Fibroblast of mammary gland (primary cell): Measurements from ENCODE around the gene BGN.

Experiments used
- DNase-seq: peaks from one replicate; pipeline ENCODE4 v3.0.0-alpha.2; 2010; ENCODE audit warnings: low read depth
- H3K4me3 ChIP-seq: 2 replicates; pipeline ENCODE4 v1.5.1; 2011; ENCODE audit warnings: low read depth, mild to moderate bottlenecking, low read length, moderate library complexity; ENCODE audit not compliant: control insufficient read depth
- TF ChIP-seq, protein P1 (sequence below): conservative IDR thresholded peaks from 2 replicates; pipeline ENCODE4 v1.5.1; 2011; ENCODE audit warnings: low read depth, low read length, inconsistent platforms; ENCODE audit not compliant: control insufficient read depth, insufficient read depth

Gene BGN

DNA sequence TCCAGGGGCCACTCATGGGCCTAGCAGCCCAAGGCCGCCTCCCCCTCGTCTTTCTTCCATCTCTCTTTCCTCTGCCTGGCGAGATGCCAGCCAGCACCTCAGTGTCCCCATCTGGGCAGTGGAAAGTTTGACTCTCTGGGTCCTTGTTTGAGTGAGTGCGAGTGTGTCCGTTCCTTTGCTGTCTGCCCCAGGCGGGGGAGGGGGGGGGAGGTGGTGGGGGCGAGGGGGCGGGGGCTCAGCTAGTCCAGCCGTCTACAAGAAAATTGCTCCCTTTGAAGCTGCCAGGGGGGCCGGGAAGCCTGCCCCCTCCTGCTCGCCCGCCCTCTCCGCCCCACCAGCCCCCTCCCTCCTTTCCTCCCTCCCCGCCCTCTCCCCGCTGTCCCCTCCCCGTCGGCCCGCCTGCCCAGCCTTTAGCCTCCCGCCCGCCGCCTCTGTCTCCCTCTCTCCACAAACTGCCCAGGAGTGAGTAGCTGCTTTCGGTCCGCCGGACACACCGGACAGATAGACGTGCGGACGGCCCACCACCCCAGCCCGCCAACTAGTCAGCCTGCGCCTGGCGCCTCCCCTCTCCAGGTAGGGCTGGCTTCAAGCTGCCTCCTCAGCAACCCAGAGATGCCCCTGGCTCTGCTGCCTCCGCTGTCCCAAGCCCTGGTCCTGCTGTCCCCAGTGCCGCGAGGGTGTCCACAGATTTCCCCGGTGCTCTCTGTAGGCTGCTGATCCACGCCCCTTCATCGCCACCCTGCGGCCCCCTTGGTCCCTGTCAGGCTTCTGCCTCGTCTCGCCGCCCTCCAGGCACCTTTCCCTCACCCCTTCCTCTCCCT, at the start of gene BGN:
Gene BGN (plus strand): TSS at position 440 of the 821 bp plus-strand sequence. CDS start 9,652 bp downstream, outside the sequence.
- H3K4me3 ChIP-seq: peak within 1 kb of the TSS; percentile 54
- TF ChIP-seq, protein P1, sequence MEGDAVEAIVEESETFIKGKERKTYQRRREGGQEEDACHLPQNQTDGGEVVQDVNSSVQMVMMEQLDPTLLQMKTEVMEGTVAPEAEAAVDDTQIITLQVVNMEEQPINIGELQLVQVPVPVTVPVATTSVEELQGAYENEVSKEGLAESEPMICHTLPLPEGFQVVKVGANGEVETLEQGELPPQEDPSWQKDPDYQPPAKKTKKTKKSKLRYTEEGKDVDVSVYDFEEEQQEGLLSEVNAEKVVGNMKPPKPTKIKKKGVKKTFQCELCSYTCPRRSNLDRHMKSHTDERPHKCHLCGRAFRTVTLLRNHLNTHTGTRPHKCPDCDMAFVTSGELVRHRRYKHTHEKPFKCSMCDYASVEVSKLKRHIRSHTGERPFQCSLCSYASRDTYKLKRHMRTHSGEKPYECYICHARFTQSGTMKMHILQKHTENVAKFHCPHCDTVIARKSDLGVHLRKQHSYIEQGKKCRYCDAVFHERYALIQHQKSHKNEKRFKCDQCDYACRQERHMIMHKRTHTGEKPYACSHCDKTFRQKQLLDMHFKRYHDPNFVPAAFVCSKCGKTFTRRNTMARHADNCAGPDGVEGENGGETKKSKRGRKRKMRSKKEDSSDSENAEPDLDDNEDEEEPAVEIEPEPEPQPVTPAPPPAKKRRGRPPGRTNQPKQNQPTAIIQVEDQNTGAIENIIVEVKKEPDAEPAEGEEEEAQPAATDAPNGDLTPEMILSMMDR: peak; percentile 35
- peak; percentile 34 for DNase-seq

DNA sequence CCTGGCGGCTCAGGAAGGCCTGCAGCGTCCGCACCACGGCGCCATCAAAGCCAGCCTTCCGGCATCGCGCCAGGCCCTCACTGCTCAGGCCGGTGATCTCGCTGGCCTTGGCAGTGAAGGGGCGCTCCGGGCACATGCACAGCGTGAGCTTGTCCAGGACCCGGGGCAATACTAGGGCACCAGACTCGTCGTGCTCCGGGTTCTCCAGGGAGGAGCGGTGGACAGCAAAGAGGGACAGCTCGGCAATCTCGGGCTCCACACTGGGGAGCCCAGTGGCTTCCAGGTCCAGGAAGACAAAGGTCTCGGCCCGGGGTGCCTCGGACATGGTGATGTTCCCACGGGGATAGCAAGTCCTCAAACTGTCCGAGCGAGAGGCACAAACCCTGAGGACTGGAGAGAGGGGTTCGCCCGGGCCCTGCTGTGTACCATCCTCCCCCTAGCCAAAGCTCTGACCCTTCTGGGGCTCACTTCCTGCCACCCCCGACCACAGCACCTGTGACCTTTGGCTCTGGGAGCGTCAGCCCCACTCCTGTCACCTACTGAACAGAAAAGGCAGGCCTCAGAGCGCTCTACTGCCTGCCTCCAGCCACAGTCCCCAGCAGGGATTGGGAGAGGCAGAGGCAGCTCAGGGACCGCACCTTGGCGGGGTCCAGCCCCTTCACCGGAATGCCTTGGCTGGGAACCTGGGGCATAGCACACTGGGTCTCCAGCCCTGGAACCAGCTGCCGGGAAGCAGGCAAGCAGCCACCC, 49.5 kb upstream of the BGN start:
- TF ChIP-seq, protein P1: no peak
- H3K4me3 ChIP-seq: no peak overlapping the region

DNA sequence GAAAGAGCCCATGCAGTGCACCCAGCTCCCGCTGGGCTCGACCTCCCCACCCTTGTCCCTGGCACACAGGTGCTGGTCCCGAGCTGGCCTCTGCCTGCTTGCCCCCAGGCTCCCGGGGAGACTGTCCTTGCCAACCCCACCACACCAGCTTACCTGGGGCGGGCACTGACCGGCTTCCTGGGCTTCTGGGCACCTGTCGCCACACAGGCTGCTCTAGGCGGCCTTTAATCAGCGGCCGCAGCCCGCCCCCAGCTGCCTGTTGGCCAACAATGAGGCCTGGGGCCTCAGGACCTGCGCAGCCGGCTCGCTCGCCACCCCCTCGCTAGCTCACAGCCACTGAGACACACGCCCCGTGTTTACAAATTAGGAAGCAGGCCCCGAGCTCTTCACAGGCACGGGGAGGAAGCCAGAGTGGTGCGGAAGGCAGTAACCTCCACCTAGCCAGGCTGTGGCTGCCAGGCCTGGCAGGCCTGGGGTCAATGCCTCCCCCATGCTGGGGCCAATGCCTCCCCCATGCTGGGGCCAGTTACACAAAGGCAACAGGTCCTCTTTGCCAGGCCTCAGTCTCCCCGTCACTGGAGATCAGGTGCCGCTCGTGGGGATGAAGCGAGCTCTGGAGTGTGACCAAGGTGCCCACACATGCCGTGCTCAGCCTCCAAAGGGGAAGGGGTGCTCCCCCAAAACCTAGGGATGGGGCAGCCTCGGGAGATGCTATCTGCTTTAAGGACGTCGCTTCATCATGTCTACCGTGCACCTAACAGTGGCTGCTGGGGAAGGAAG, 48.7 kb upstream of the BGN start, which contains the start of gene TREX2:
Gene TREX2 (minus strand): TSS at position 201 of the 780 bp plus-strand sequence. CDS start 626 bp downstream, outside the sequence.
- TF ChIP-seq, protein P1: no peak
- no peak for DNase-seq

More for the DNA sequence above, 49.5 kb upstream of the BGN start:
- DNase-seq: no peak

DNA sequence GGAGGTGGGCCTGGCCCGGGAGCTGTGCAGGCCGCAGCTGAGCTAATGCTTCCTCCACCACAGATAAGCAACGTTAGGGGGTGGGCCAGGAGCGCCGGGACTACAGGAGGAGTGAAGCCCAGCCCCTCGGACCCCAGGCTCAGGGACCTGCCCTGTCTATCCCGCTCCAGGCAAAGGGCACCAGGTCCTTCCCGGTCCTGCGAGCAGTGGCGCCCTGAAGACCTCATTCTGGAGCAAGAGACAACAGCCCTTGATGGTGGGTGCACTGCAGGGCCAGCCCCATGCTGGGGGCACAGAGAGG, 48.2 kb upstream of the BGN start:
- TF ChIP-seq, protein P1: no peak
- H3K4me3 ChIP-seq: no peak overlapping the region
- DNase-seq: no peak

More for the DNA sequence above, 48.7 kb upstream of the BGN start, which contains the start of gene TREX2:
- H3K4me3 ChIP-seq: no peak within 1 kb of the TSS

DNA sequence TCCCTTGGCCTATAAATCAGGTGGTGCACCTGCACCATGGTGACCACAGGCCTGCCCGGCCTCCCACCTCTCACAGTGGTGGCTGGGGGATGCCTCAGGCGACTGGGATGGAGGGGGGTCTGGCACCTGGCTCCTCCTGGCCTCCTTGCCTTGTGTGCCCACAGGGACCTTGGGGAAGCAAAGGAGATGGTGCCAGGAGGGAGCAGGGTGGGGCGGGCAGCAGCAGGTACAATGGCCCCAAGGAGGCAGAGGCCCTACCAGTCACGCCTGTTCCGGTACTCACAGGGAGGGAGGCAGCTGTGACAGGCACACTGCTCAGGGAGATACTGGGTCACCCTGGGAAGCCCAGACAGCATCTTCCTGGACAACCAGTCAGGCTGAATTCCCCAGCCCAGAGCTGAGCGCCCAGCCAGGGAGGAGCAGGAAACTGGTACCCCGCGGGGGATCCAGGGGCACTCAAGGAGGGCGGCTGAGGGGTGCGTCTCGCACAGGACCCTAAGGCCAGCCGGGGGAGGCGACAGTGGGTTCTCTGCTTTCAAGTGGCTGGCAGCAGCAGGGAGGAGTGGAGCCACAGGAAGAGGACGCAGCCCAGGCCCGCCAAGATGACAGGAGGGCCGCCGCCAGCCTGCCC, 47.7 kb upstream of the BGN start:
- DNase-seq: no peak
- no peak overlapping the region for H3K4me3 ChIP-seq

DNA sequence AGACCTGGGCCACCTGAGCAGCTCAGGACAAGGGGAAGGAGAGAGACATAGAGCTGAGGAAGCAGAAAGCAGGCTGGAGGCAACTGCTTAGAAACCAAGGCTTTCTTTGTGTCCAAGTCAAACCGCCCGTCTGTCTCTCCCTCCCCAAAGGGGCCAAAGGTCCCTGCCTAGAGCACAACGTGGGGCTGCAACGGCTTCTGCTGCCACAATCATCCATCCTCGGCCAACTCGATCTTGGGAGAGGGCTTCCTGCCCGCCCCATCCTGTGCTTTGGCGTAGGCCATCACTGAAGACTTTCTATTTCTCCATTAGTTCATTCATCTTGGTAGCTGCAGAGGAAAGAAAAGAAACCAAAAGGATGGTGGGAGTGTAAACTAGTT, 47.2 kb upstream of the BGN start:
- TF ChIP-seq, protein P1: no peak
- DNase-seq: no peak

More for the DNA sequence above, 47.7 kb upstream of the BGN start:
- TF ChIP-seq, protein P1: no peak

More for the DNA sequence above, 47.2 kb upstream of the BGN start:
- H3K4me3 ChIP-seq: no peak overlapping the region
